ENCODE measurements around the gene RBFOX2.

- TF ChIP-seq RAD21 (IDR thresholded peaks at IDR 0.05; ENCODE audit: low read depth): no peak
- TF ChIP-seq CEBPB (IDR thresholded peaks at IDR 0.05): no peak
- no peak for TF ChIP-seq TEAD4 (IDR thresholded peaks at IDR 0.05)
- TF ChIP-seq YY1 (IDR thresholded peaks at IDR 0.05; ENCODE audit: low read depth): no peak
- no peak for TF ChIP-seq EP300 (IDR thresholded peaks at IDR 0.05; ENCODE audit: borderline replicate concordance)
- no peak for TF ChIP-seq TAF1 (IDR thresholded peaks at IDR 0.05; ENCODE audit: low read depth)
- no peak for TF ChIP-seq REST (IDR thresholded peaks at IDR 0.05; ENCODE audit: low read depth)
- TF ChIP-seq FOXM1 (IDR thresholded peaks at IDR 0.05; ENCODE audit: borderline replicate concordance, low read depth): no peak
- no peak for TF ChIP-seq MAX (IDR thresholded peaks at IDR 0.05)
Measured at GRCh38 chr22:36008565-36008964, 20.1 kb downstream of the RBFOX2 start.

Measured in Ishikawa (cell line).